ENCODE results near the gene FLT3. TPM values are rescaled to one million over a fixed set of nuclear protein-coding genes. Genes with fewer than 3 reads are reported as not detected.
A peak's percentile ranks its signal among the peaks of the same experiment; 100 is the strongest.

FLT3 gene
- total and polyA plus RNA-seq, 3 donors from 2014 or later = 1.8 to 2.5 (median 2.4) TPM

GRCh38 chr13:28027071-28027470 lies 73.3 kb downstream of the FLT3 start:
- peak overlapping the region; percentile 4 to 10 for H3K27ac ChIP-seq
- intact Hi-C loops (cut with DNase I; ENCODE audit: low total_unique reads) = no loop called here
- DNase-seq = no peak

GRCh38 chr13:28026508-28026907 lies 73.9 kb downstream of the FLT3 start:
- Histone ChIP-seq H3K4me3 (no peak overlapping the region), H3K9me3 (no peaks in the 10 kb centered on the region), H3K36me3 (ENCODE audit: low read depth, missing control alignments) (no peaks in the 10 kb centered on the region), H3K27me3 (no peaks in the 10 kb centered on the region), H3K4me1 (peaks cover 30% of the 10 kb centered on the region), H3K27ac (peak overlapping the region; percentile 4 to 10)
- 85 to 92% methylated on average over 9 of the region's 9 CpGs for WGBS, 2 donors
- intact Hi-C loops (cut with DNase I; ENCODE audit: low total_unique reads) = no loop called here
- no peak for DNase-seq
- TF ChIP-seq POLR2A (IDR thresholded peaks at IDR 0.05) (no peak), CTCF (IDR thresholded peaks at IDR 0.05) (no peak)

More at GRCh38 chr13:28027071-28027470, 73.3 kb downstream of the FLT3 start:
- H3K4me3 ChIP-seq = no peak overlapping the region
- no peaks in the 10 kb centered on the region for H3K27me3 ChIP-seq
- no peaks in the 10 kb centered on the region for H3K36me3 ChIP-seq (ENCODE audit: low read depth, missing control alignments)
- no peaks in the 10 kb centered on the region for H3K9me3 ChIP-seq
- no peak for TF ChIP-seq CTCF (IDR thresholded peaks at IDR 0.05)
- TF ChIP-seq POLR2A (IDR thresholded peaks at IDR 0.05) = no peak
- H3K4me1 ChIP-seq = peaks cover 29% of the 10 kb centered on the region

- peak; percentile 90 for DNase-seq
- intact Hi-C loops (cut with DNase I; ENCODE audit: low total_unique reads) = no loop called here
- Histone ChIP-seq H3K27me3 (no peaks in the 10 kb centered on the region), H3K9me3 (no peaks in the 10 kb centered on the region), H3K27ac (peak overlapping the region; percentile 33 to 61), H3K36me3 (ENCODE audit: low read depth, missing control alignments) (no peaks in the 10 kb centered on the region), H3K4me3 (no peak overlapping the region), H3K4me1 (peaks cover 30% of the 10 kb centered on the region)
- TF ChIP-seq CTCF (IDR thresholded peaks at IDR 0.05) (no peak), POLR2A (IDR thresholded peaks at IDR 0.05) (no peak)
- WGBS, 2 donors = 27 to 38% methylated on average over 9 of the region's 9 CpGs
Measured at GRCh38 chr13:28022848-28023518, 77.4 kb downstream of the FLT3 start.

- TF ChIP-seq CTCF (IDR thresholded peaks at IDR 0.05) (no peak), POLR2A (IDR thresholded peaks at IDR 0.05) (no peak)
- no peaks in the 10 kb centered on the region for H3K4me1 ChIP-seq
- no peak for DNase-seq
- no peak overlapping the region for H3K27ac ChIP-seq
- no peaks in the 10 kb centered on the region for H3K27me3 ChIP-seq
- no peaks in the 10 kb centered on the region for H3K9me3 ChIP-seq
- H3K36me3 ChIP-seq (ENCODE audit: low read depth, missing control alignments) = no peaks in the 10 kb centered on the region
- no peak overlapping the region for H3K4me3 ChIP-seq
- intact Hi-C loops (cut with DNase I; ENCODE audit: low total_unique reads) = no loop called here
- 63 to 70% methylated on average over 3 of the region's 3 CpGs for WGBS, 2 donors
Measured at GRCh38 chr13:28014301-28014700, 86.1 kb downstream of the FLT3 start.

- intact Hi-C loops (cut with DNase I; ENCODE audit: low total_unique reads) = no loop called here
- Histone ChIP-seq H3K4me3 (no peak overlapping the region), H3K36me3 (ENCODE audit: low read depth, missing control alignments) (no peaks in the 10 kb centered on the region), H3K27me3 (no peaks in the 10 kb centered on the region), H3K4me1 (no peaks in the 10 kb centered on the region), H3K27ac (no peak overlapping the region), H3K9me3 (no peaks in the 10 kb centered on the region)
- 94 to 97% methylated on average over 1 of the region's 1 CpG for WGBS, 2 donors
- TF ChIP-seq POLR2A (IDR thresholded peaks at IDR 0.05) (no peak), CTCF (IDR thresholded peaks at IDR 0.05) (no peak)
- DNase-seq = no peak
Measured at GRCh38 chr13:28013482-28013881, 86.9 kb downstream of the FLT3 start.

Measured in testis (tissue), 3 donors.